GM21423 (cell line): ENCODE data around the gene FAM90A1.
"Not testable (repeated sequence)": the region's sequence is repeated elsewhere in the genome, so short reads cannot be mapped to it uniquely, and the experiment has no call there.

ENCODE experiments used
- ATAC-seq: cut with Tn5 transposase; IDR thresholded peaks from one replicate; pipeline ENCODE4 v1.9.1; 2021; ENCODE audit warnings: mild to moderate bottlenecking, moderate library complexity; ENCODE audit not compliant: unreplicated experiment

Gene FAM90A1

GRCh38 chr12:8226992-8227731 is at the start of gene FAM90A1:
FAM90A1 (minus strand) TSS chr12:8227618; CDS start chr12:8224832, 2,786 bp downstream.
- ATAC-seq: not testable (repeated sequence)

- ATAC-seq: not testable (repeated sequence)
These were observed 49.0 kb upstream of the FAM90A1 start for GRCh38 chr12:8276397-8276796.

GRCh38 chr12:8266706-8267105 is 39.3 kb upstream of the FAM90A1 start:
- not testable (repeated sequence) for ATAC-seq

GRCh38 chr12:8264236-8264635 is 36.8 kb upstream of the FAM90A1 start:
- ATAC-seq: not testable (repeated sequence)

GRCh38 chr12:8261111-8261554 is 33.7 kb upstream of the FAM90A1 start:
- not testable (repeated sequence) for ATAC-seq

- not testable (repeated sequence) for ATAC-seq
These were observed 28.9 kb upstream of the FAM90A1 start for GRCh38 chr12:8256356-8256755.

GRCh38 chr12:8254705-8255104 is 27.3 kb upstream of the FAM90A1 start:
- not testable (repeated sequence) for ATAC-seq

GRCh38 chr12:8252056-8252818 is 24.8 kb upstream of the FAM90A1 start:
- not testable (repeated sequence) for ATAC-seq

GRCh38 chr12:8251616-8252015 is 24.2 kb upstream of the FAM90A1 start:
- not testable (repeated sequence) for ATAC-seq

GRCh38 chr12:8246941-8247535 is 19.6 kb upstream of the FAM90A1 start:
- ATAC-seq: not testable (repeated sequence)

- not testable (repeated sequence) for ATAC-seq
These were observed 16.3 kb upstream of the FAM90A1 start for GRCh38 chr12:8243682-8244161.

- peak; percentile 75 for ATAC-seq
These were observed 15.7 kb upstream of the FAM90A1 start for GRCh38 chr12:8242880-8243681.

GRCh38 chr12:8242622-8242879 is 15.1 kb upstream of the FAM90A1 start:
- peak; percentile 11 for ATAC-seq

GRCh38 chr12:8241917-8242621 is 14.7 kb upstream of the FAM90A1 start:
- not testable (repeated sequence) for ATAC-seq

GRCh38 chr12:8240340-8241114 is 13.1 kb upstream of the FAM90A1 start:
- ATAC-seq: not testable (repeated sequence)

GRCh38 chr12:8237031-8237430 is 9.6 kb upstream of the FAM90A1 start:
- not testable (repeated sequence) for ATAC-seq

GRCh38 chr12:8235316-8236157 is 8.1 kb upstream of the FAM90A1 start:
- ATAC-seq: not testable (repeated sequence)

GRCh38 chr12:8234746-8235145 is 7.3 kb upstream of the FAM90A1 start:
- ATAC-seq: not testable (repeated sequence)
